Anterior cingulate cortex (tissue), 58 donors: ENCODE results near the gene ST3GAL3.
A peak's percentile ranks its signal among the peaks of the same experiment; 100 is the strongest.

Experiments
- DNase-seq, 58 donors: peaks; one replicate each; lab custom pipeline; 2025; lab: John Stamatoyannopoulos, UW

The ST3GAL3 gene

DNA sequence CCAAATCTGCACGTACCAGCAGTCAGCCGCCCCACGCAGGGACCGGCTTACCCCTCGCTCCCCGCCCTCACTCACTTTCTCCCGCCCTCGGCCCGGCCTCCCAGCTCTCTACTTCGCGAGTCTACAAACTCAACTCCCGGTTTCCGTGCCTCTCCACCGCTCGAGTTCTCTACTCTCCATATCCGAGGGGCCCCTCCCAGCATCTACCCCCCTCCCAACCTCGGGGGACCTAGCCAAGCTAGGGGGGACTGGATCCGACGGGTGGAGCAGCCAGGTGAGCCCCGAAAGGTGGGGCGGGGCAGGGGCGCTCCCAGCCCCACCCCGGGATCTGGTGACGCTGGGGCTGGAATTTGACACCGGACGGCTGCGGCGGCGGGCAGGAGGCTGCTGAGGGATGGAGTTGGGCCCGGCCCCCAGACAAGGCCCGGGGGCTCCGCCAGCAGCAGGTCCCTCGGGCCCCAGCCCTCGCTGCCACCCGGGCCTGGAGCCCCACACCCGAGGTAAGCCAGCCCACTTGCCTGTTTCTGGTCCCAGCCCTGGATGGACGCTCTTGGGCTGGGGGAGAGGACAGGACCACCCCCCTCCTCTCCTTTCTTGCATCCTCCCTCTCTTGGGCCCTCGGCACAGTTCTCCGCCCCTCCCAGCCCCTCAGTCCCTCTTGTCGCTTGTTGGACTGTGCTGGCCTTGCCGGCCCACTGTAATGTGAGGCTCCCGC lies 226.2 kb downstream of the ST3GAL3 start, which contains the start of gene ARTN:
ARTN (plus strand) TSS at position 416 of the 715 bp plus-strand sequence. CDS start 1,856 bp downstream, outside the sequence.
- no peak for DNase-seq

- DNase-seq = peak in 35 of 58 donors; percentile 13 to 65 (median 35)
These were observed 227.0 kb downstream of the ST3GAL3 start for GRCh38 chr1:43934101-43934985.

DNA sequence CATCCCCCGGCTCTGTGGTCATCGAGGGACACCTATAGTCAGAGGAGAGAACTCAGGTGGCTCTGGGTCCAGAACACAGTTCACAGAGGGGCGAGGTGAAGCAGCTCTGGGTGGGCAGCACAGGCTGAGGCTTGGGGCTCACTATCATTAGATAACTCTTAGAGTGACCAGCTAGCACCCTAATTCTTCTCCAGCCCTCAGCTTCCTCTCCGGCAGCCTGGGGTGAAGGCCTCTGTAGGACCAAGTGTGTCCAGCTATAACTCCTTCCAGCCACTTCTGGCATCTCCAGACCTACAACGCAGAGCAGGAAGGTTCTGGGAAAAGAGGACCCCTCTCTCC lies 227.6 kb downstream of the ST3GAL3 start:
- no peak for DNase-seq

DNA sequence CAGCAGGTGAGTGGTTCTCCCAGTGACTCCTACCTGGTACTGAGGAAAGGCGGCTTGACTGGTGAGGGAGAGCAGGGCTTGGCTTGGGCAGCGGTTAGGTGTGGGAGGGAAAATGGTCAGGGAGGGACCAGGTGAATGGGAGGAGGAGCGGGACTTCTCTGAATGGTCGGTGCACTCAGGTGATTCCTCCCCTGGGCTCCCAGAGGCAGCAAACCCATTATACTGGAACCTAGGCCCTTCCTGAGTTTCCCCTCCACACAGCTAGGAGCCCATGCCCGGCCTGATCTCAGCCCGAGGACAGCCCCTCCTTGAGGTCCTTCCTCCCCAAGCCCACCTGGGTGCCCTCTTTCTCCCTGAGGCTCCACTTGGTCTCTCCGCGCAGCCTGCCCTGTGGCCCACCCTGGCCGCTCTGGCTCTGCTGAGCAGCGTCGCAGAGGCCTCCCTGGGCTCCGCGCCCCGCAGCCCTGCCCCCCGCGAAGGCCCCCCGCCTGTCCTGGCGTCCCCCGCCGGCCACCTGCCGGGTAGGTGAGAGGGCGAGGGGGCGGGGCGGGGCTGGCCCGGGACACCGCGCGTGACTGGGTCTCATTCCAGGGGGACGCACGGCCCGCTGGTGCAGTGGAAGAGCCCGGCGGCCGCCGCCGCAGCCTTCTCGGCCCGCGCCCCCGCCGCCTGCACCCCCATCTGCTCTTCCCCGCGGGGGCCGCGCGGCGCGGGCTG lies 228.5 kb downstream of the ST3GAL3 start:
- DNase-seq = peak in 1 of 58 donors; percentile 57

GRCh38 chr1:43936431-43937151 lies 229.3 kb downstream of the ST3GAL3 start:
- DNase-seq = peak in 15 of 58 donors; percentile 11 to 59 (median 42)

GRCh38 chr1:43937179-43937865 lies 230.0 kb downstream of the ST3GAL3 start:
- DNase-seq = no peak

- DNase-seq = peak in 1 of 58 donors; percentile 10
These were observed 231.0 kb downstream of the ST3GAL3 start for GRCh38 chr1:43938383-43938782.

DNA sequence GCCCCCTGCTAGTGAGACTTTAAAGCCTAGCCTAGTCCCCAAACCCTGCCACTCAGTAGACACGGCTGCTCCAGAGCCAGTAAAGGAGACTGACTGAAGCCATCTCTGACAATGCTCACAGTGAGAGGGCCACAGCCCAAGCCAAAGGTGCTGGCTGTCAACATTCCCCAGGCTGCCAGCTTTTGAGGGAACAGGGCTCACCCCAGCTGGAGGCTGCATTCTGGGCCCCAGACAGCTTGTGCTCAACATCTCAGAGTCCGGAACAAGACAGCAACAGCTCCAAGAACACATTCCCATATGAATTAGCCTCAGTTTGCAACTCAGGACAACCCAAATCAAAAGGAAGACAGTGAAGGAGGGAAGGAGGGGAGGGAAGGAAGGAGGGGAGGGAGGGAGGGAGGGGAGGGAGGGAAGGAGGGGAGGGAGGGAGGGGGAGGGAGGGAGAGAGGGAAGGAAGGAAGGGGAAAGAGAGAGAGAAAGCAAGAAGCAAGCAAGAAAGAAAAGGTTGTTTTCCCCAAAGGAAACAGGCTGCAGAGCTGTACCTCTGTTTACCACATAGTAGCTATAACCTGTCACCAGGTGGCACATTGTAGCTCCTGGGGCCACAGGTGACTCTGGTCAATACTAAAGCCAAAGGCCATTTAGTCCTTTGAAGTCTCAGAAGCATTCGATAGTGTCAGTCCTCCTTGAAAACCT lies 231.7 kb downstream of the ST3GAL3 start:
- DNase-seq = peak in 13 of 58 donors; percentile 15 to 63 (median 29)

DNA sequence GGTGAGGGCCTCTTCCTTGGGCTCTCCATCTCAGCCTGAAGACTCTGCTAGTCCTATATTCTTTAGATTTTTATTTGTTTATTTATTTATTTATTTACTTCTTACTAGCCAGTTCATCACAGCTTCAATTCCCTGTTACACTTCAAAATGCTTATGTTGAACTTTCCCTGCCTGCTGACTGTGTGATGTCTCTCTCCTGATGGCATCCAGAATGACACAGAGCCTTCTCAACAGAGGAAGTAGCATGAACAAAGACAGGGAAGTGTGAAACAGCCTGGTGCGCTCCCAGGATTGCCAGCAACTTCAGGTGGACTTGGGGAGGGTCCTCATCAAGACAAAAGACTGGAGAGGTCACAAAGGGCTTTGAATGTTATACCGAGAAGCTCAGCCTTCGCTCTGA lies 235.1 kb downstream of the ST3GAL3 start:
- no peak for DNase-seq

GRCh38 chr1:43944860-43945259 lies 237.5 kb downstream of the ST3GAL3 start:
- DNase-seq = no peak

- no peak for DNase-seq
These were observed 238.4 kb downstream of the ST3GAL3 start for GRCh38 chr1:43945674-43946235.

- peak; percentile 72 to 98 (median 95) for DNase-seq
These were observed 239.1 kb downstream of the ST3GAL3 start, which contains the start of gene IPO13 for GRCh38 chr1:43946236-43947060. IPO13 (plus strand) TSS chr1:43946950; CDS start chr1:43947601, 651 bp downstream.

DNA sequence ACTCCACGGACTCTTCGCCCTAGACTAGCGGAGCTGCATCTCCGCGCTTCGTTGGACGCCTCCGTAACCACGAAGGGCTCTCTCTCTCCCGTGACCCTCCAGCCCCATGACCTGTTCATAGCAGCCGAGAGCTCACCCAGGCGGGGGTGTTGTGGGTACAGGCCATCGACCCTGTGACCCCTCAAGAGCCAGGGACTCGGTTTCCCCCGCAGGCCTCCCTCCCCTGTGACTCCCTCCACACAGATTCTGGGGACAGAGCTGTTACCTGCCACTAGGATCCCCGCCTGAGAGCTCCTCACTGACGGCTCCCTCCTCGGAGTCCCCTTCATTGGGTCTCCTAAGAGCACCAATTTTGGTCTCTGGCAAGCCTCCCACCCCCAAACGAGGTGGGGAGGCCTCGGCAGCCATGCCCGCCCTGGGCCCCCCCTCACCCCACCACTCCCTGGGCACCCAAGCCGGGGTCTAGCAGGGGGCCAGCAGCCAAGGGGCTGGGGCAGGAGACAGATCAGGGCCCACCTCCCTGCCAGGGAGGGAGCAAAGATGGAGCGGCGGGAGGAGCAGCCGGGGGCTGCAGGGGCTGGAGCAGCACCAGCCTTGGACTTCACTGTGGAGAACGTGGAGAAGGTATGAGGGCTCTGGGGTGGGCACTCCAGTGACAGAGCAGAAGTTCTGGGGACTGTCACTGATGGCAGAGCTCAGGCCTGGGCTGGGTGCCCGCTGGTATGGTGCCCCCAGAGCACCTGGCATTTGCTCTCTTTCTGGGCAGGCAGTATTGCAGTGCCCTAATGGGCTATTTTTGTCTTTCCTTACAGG lies 239.9 kb downstream of the ST3GAL3 start:
- peak in 9 of 58 donors; percentile 22 to 58 (median 46) for DNase-seq

- DNase-seq = peak in 3 of 58 donors; percentile 38 to 54 (median 40)
These were observed 240.6 kb downstream of the ST3GAL3 start for GRCh38 chr1:43947874-43948437.

- DNase-seq = peak in 2 of 58 donors; percentile 15 to 36
These were observed 242.3 kb downstream of the ST3GAL3 start for GRCh38 chr1:43949678-43950077.
